SK-N-MC (cell line): ENCODE measurements around the gene SLC16A14.

Experiments
- EZH2 ChIP-seq: fragments of 200-600 bp; sonication (generic); IDR thresholded peaks from one replicate; pipeline ENCODE4 v1.6.1; 2017; ENCODE audit warnings: antibody characterized with exemption
- POLR2AphosphoS5 ChIP-seq: IDR thresholded peaks from 2 replicates; pipeline ENCODE4 v1.6.1; 2012; ENCODE audit warnings: mild to moderate bottlenecking, low read depth, low read length, borderline replicate concordance

DNA sequence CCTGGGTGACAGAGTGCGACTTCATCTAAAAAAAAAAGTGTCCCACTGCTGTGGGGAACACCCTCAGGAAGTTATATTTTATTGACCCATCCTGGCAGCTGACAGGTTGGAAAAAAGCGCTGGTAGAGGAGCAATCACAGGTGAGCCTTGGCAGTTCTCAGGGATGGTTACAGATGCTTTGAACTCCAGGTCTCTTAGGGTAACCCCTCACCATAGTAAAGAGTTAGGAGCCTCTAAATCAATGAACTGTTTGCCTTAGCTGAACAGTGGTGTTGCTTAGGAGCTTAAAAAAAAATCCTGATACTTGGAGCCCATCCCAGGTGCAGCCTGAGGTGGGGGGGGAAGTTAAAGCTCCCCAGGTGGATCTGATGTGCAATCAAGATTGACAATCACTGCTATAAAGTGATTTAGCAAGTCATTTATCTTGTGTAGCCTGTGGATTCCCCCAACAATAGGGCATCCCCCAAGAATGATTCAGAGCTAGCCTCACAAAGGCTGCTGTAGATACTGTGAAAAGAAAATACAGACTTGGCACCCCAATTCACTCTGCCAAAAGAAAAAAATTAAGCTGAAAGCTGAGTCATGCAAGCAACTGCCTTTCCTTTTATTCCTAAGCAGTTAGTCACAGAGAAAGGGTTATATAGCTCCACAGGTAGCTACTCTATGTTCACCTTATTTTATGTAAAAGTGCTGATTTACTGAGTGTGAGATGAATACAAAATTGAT lies 14.8 kb downstream of the SLC16A14 start:
- no peak for TF ChIP-seq POLR2AphosphoS5
- TF ChIP-seq EZH2: no peak
